ENCODE data around the gene MLLT10. TPM values are rescaled to one million over a fixed set of nuclear protein-coding genes. Genes with fewer than 3 reads are reported as not detected.

MLLT10 gene
- total RNA-seq, 1 experiment from 2014 or later: 72.3 TPM

GRCh38 chr10:21514129-21514817 is 19.8 kb upstream of the MLLT10 start:
- TF ChIP-seq, protein P1, sequence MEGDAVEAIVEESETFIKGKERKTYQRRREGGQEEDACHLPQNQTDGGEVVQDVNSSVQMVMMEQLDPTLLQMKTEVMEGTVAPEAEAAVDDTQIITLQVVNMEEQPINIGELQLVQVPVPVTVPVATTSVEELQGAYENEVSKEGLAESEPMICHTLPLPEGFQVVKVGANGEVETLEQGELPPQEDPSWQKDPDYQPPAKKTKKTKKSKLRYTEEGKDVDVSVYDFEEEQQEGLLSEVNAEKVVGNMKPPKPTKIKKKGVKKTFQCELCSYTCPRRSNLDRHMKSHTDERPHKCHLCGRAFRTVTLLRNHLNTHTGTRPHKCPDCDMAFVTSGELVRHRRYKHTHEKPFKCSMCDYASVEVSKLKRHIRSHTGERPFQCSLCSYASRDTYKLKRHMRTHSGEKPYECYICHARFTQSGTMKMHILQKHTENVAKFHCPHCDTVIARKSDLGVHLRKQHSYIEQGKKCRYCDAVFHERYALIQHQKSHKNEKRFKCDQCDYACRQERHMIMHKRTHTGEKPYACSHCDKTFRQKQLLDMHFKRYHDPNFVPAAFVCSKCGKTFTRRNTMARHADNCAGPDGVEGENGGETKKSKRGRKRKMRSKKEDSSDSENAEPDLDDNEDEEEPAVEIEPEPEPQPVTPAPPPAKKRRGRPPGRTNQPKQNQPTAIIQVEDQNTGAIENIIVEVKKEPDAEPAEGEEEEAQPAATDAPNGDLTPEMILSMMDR (conservative IDR thresholded peaks at IDR 0.05): no peak
- Histone ChIP-seq H3K23ac (ENCODE audit: insufficient read length, low read depth, low read length) (no peak overlapping the region), H3K9ac (ENCODE audit: extremely low read depth, insufficient read length, low read length) (no peak overlapping the region), H2BK20ac (ENCODE audit: low read depth, low read length, poor library complexity, severe bottlenecking) (no peak overlapping the region), H3K23me2 (ENCODE audit: insufficient read length, low read depth, low read length, poor library complexity, severe bottlenecking) (peaks cover 53% of the 10 kb centered on the region), H3T11ph (ENCODE audit: low read length) (no peak overlapping the region), H2BK12ac (ENCODE audit: insufficient read length, low read depth, low read length) (no peak overlapping the region), H3K4me1 (ENCODE audit: insufficient read depth, low read length) (peaks cover 8% of the 10 kb centered on the region; the same call in 1 of the 2 replicates), H4K8ac (replicated peaks; ENCODE audit: insufficient read length, low read depth, low read length) (no peak overlapping the region), H3K14ac (ENCODE audit: insufficient read depth, low read length) (no peak overlapping the region), H3K56ac (ENCODE audit: insufficient read length, low read depth, low read length) (no peak overlapping the region), H2BK5ac (ENCODE audit: insufficient read length, low read length) (no peak overlapping the region), H3K18ac (ENCODE audit: insufficient read length, low read depth, low read length) (no peak overlapping the region), H3K9me3 (ENCODE audit: control insufficient read depth, low read depth, low read length) (no peaks in the 10 kb centered on the region), H2AK5ac (ENCODE audit: insufficient read length, low read length) (no peak overlapping the region), H2AFZ (ENCODE audit: low read length) (no peak overlapping the region), H3K79me2 (ENCODE audit: insufficient read depth, low read length) (no peaks in the 10 kb centered on the region), H3K27ac (ENCODE audit: insufficient read length, low read depth, low read length) (no peak overlapping the region), H3K4me2 (ENCODE audit: insufficient read depth, insufficient read length, low read length) (peak overlapping the region; percentile 89), H2BK120ac (ENCODE audit: low read depth, low read length, poor library complexity, severe bottlenecking) (no peak overlapping the region), H3K4ac (ENCODE audit: low read depth, low read length) (no peak overlapping the region), H4K5ac (ENCODE audit: insufficient read length, low read depth, low read length) (no peak overlapping the region), H4K91ac (ENCODE audit: insufficient read length, low read depth, low read length) (no peak overlapping the region), H3K79me1 (ENCODE audit: insufficient read depth, low read depth, low read length, poor library complexity, severe bottlenecking) (no peaks in the 10 kb centered on the region), H3K27me3 (ENCODE audit: insufficient read depth, low read length) (peaks cover 17% of the 10 kb centered on the region; the same call in 1 of the 2 replicates), H2BK15ac (ENCODE audit: low read depth, low read length) (no peak overlapping the region), H4K20me1 (ENCODE audit: control insufficient read depth, insufficient read depth, insufficient read length) (no peaks in the 10 kb centered on the region)
- WGBS (ENCODE audit: extremely low coverage, insufficient read length, low lambda C conversion rate): no CpG with 5 or more reads among the region's 6 CpGs
- Mint-ChIP-seq H3K9me3 (no peaks in the 10 kb centered on the region; a peak in 2 of 5 replicates), H3K4me3 (peak overlapping the region; percentile 82 to 92), H3K36me3 (ENCODE audit: insufficient read depth in 1 of 3, low read depth in 3 of 3) (no peaks in the 10 kb centered on the region; a peak in 1 of 7 replicates), H3K4me1 (peaks cover 67 to 69% of the 10 kb centered on the region in 2 experiments), H3K27me3 (ENCODE audit: low read depth) (peaks cover 29% of the 10 kb centered on the region), H3K27ac (no peak overlapping the region)
- DNase-seq: no peak
